Ascending aorta (tissue), 2 donors: ENCODE measurements around the gene SH3BP1. TPM values are rescaled to one million over a fixed set of nuclear protein-coding genes. Genes with fewer than 3 reads are reported as not detected.

Experiments used
- DNase-seq, 2 donors: peaks; one replicate each; pipeline ENCODE4 v3.0.0-alpha.2; 2019; ENCODE audit warnings: low spot score in 2 of 2
- H3K27ac ChIP-seq, 2 donors: fragments of 200-600 bp; sonication (generic); one replicate each; pipeline ENCODE4 v1.5.1; 2016 to 2017; ENCODE audit warnings: mild to moderate bottlenecking in 1 of 2
- H3K27me3 ChIP-seq: fragments of 200-600 bp; sonication (generic); one replicate; pipeline ENCODE4 v1.5.1; 2017
- H3K36me3 ChIP-seq, 2 donors: fragments of 200-600 bp; sonication (generic); one replicate each; pipeline ENCODE4 v1.5.1; 2016
- H3K4me1 ChIP-seq, 2 donors: fragments of 200-600 bp; sonication (generic); one replicate each; pipeline ENCODE4 v1.5.1; 2016 to 2017; ENCODE audit warnings: mild to moderate bottlenecking in 1 of 2
- H3K4me3 ChIP-seq, 2 donors: fragments of 200-600 bp; sonication (generic); one replicate each; pipeline ENCODE4 v1.5.1; 2016 to 2017; ENCODE audit warnings: mild to moderate bottlenecking in 1 of 2
- H3K9me3 ChIP-seq, 2 donors: fragments of 200-600 bp; sonication (generic); one replicate each; pipeline ENCODE4 v1.5.1; 2016
- CTCF ChIP-seq, 3 experiments: fragments of 200-600 bp in 2 of 3; fragments of 450-650 bp in 1 of 3; sonication (generic) in 2 of 3; IDR thresholded peaks; one replicate each; pipeline ENCODE4 v1.5.1; 2016 to 2019; ENCODE audit warnings: antibody characterized with exemption in 3 of 3, mild to moderate bottlenecking in 1 of 3, moderate library complexity in 1 of 3
- intact Hi-C: fragments of 100-400 bp; cut with DNase I; formaldehyde crosslinking; loops from one replicate; pipeline ENCODE4 v1.15.1; 2023
- total RNA-seq: library from RNA; depleted of rRNA; stranded (reverse); fragments of >200 nt; gene quantifications from one replicate; pipeline ENCODE4 v1.1.0, GENCODE V29; 2016

Gene SH3BP1
- total RNA-seq, 1 donor from 2014 or later = 33.7 TPM

GRCh38 chr22:37641561-37641949, 2.1 kb downstream of the SH3BP1 start:
- Histone ChIP-seq H3K4me1 (peaks cover 6 to 17% of the 10 kb centered on the region in 2 donors), H3K9me3 (no peaks in the 10 kb centered on the region), H3K27ac (no peak overlapping the region), H3K27me3 (no peaks in the 10 kb centered on the region), H3K4me3 (no peak overlapping the region), H3K36me3 (no peaks in the 10 kb centered on the region)
- DNase-seq = no peak
- no peak for TF ChIP-seq CTCF (IDR thresholded peaks at IDR 0.05)
- intact Hi-C loops = no loop called here

- TF ChIP-seq CTCF (IDR thresholded peaks at IDR 0.05) = peak; percentile 91 to 93 (median 92)
- H3K9me3 ChIP-seq = no peaks in the 10 kb centered on the region
- H3K27ac ChIP-seq = no peak overlapping the region
- intact Hi-C loops = loop anchor here (1.0 kb wide), 2 partner anchors 38 to 149 kb away; no protein-coding TSS in a partner anchor
- no peaks in the 10 kb centered on the region for H3K36me3 ChIP-seq
- H3K4me3 ChIP-seq = no peak overlapping the region
- no peaks in the 10 kb centered on the region for H3K27me3 ChIP-seq
- H3K4me1 ChIP-seq = peaks cover 6 to 17% of the 10 kb centered on the region in 2 donors
- DNase-seq = peak in 1 of 2 donors; percentile 91
These were observed 3.9 kb downstream of the SH3BP1 start for GRCh38 chr22:37643225-37643847.

- H3K27ac ChIP-seq = no peak overlapping the region
- H3K4me3 ChIP-seq = no peak overlapping the region
- H3K9me3 ChIP-seq = no peaks in the 10 kb centered on the region
- H3K4me1 ChIP-seq = peaks cover 0 to 4% of the 10 kb centered on the region in 2 donors
- no peak for TF ChIP-seq CTCF (IDR thresholded peaks at IDR 0.05)
- intact Hi-C loops = no loop called here
- no peak for DNase-seq
- no peaks in the 10 kb centered on the region for H3K36me3 ChIP-seq
- no peaks in the 10 kb centered on the region for H3K27me3 ChIP-seq
These were observed 7.8 kb downstream of the SH3BP1 start for GRCh38 chr22:37647317-37647716.

GRCh38 chr22:37647928-37648327, 8.5 kb downstream of the SH3BP1 start:
- H3K36me3 ChIP-seq = no peaks in the 10 kb centered on the region
- H3K4me3 ChIP-seq = no peak overlapping the region
- TF ChIP-seq CTCF (IDR thresholded peaks at IDR 0.05) = no peak
- no peaks in the 10 kb centered on the region for H3K9me3 ChIP-seq
- intact Hi-C loops = no loop called here
- H3K4me1 ChIP-seq = peaks cover 0 to 3% of the 10 kb centered on the region in 2 donors
- H3K27me3 ChIP-seq = no peaks in the 10 kb centered on the region
- DNase-seq = no peak
- H3K27ac ChIP-seq = no peak overlapping the region

- Histone ChIP-seq H3K27me3 (no peaks in the 10 kb centered on the region), H3K9me3 (no peaks in the 10 kb centered on the region), H3K4me3 (no peak overlapping the region), H3K4me1 (no peaks in the 10 kb centered on the region), H3K36me3 (no peaks in the 10 kb centered on the region), H3K27ac (no peak overlapping the region)
- intact Hi-C loops = no loop called here
- no peak for TF ChIP-seq CTCF (IDR thresholded peaks at IDR 0.05)
- no peak for DNase-seq
These were observed 11.1 kb downstream of the SH3BP1 start for GRCh38 chr22:37650463-37651136.
